ENCODE data around the gene CDX1. TPM values are rescaled to one million over a fixed set of nuclear protein-coding genes. Genes with fewer than 3 reads are reported as not detected.

Gene CDX1
- total RNA-seq, 1 donor from 2014 or later: not detected

- no peaks in the 10 kb centered on the region for H3K79me2 ChIP-seq (ENCODE audit: low read depth)
- H3K4me3 Mint-ChIP-seq: no peak overlapping the region
- H3K9me3 Mint-ChIP-seq: peaks cover 2% of the 10 kb centered on the region
- H3K36me3 Mint-ChIP-seq: no peaks in the 10 kb centered on the region
- no peaks in the 10 kb centered on the region for H3K36me3 ChIP-seq
- no peak overlapping the region for H2AFZ ChIP-seq (replicated peaks)
- peaks cover 11% of the 10 kb centered on the region for H3K4me1 ChIP-seq
- H3K27ac Mint-ChIP-seq: no peak overlapping the region
- peaks cover 19% of the 10 kb centered on the region for H3K27me3 Mint-ChIP-seq (ENCODE audit: insufficient read depth, low read depth)
- H4K20me1 ChIP-seq (ENCODE audit: low read depth): no peaks in the 10 kb centered on the region
- no peaks in the 10 kb centered on the region for H3F3A ChIP-seq (ENCODE audit: low read depth)
- no peak overlapping the region for H3K4me3 ChIP-seq
- no peak overlapping the region for H3K4me2 ChIP-seq
- peaks cover 28% of the 10 kb centered on the region for H3K4me1 Mint-ChIP-seq
- no peak for TF ChIP-seq CTCF (IDR thresholded peaks at IDR 0.05)
- no peaks in the 10 kb centered on the region for H3K9me3 ChIP-seq (ENCODE audit: low read depth)
- H3K27me3 ChIP-seq: peaks cover 32% of the 10 kb centered on the region
- no peak overlapping the region for H3K27ac ChIP-seq
- DNase-seq (ENCODE audit: low spot score): no peak
- no peak overlapping the region for H3K9ac ChIP-seq
Observed at GRCh38 chr5:150183436-150183835, 16.9 kb downstream of the CDX1 start.

- Histone ChIP-seq H3K27ac (no peak overlapping the region), H3K27me3 (peaks cover 38% of the 10 kb centered on the region), H3F3A (ENCODE audit: low read depth) (no peaks in the 10 kb centered on the region), H3K4me2 (no peak overlapping the region), H3K4me3 (no peak overlapping the region), H3K9me3 (ENCODE audit: low read depth) (no peaks in the 10 kb centered on the region), H3K36me3 (no peaks in the 10 kb centered on the region), H3K79me2 (ENCODE audit: low read depth) (no peaks in the 10 kb centered on the region), H2AFZ (replicated peaks) (no peak overlapping the region), H4K20me1 (ENCODE audit: low read depth) (no peaks in the 10 kb centered on the region), H3K4me1 (peaks cover 11% of the 10 kb centered on the region), H3K9ac (no peak overlapping the region)
- H3K27me3 Mint-ChIP-seq (ENCODE audit: insufficient read depth, low read depth): peaks cover 23% of the 10 kb centered on the region
- no peak overlapping the region for H3K27ac Mint-ChIP-seq
- TF ChIP-seq CTCF (IDR thresholded peaks at IDR 0.05): no peak
- no peak for TF ChIP-seq EZH2phosphoT487 (IDR thresholded peaks at IDR 0.05)
- TF ChIP-seq EZH2 (IDR thresholded peaks at IDR 0.05): no peak
- H3K9me3 Mint-ChIP-seq: peaks cover 2% of the 10 kb centered on the region
- no peak for DNase-seq (ENCODE audit: low spot score)
- H3K4me1 Mint-ChIP-seq: peaks cover 28% of the 10 kb centered on the region
- no peaks in the 10 kb centered on the region for H3K36me3 Mint-ChIP-seq
- H3K4me3 Mint-ChIP-seq: no peak overlapping the region
Observed at GRCh38 chr5:150184006-150184405, 17.4 kb downstream of the CDX1 start.

GRCh38 chr5:150184990-150185912 is 18.7 kb downstream of the CDX1 start:
- no peaks in the 10 kb centered on the region for H3K79me2 ChIP-seq (ENCODE audit: low read depth)
- H3K27me3 ChIP-seq: peaks cover 50% of the 10 kb centered on the region
- H3K4me3 ChIP-seq: no peak overlapping the region

More at GRCh38 chr5:150184990-150185912, 18.7 kb downstream of the CDX1 start:
- no peak for DNase-seq (ENCODE audit: low spot score)
- H3K36me3 ChIP-seq: no peaks in the 10 kb centered on the region
- Mint-ChIP-seq H3K4me3 (no peak overlapping the region), H3K4me1 (peaks cover 27% of the 10 kb centered on the region), H3K36me3 (no peaks in the 10 kb centered on the region), H3K27ac (no peak overlapping the region), H3K9me3 (peaks cover 2% of the 10 kb centered on the region), H3K27me3 (ENCODE audit: insufficient read depth, low read depth) (peaks cover 31% of the 10 kb centered on the region)
- no peak overlapping the region for H3K4me2 ChIP-seq
- H2AFZ ChIP-seq (replicated peaks): no peak overlapping the region
- peaks cover 2% of the 10 kb centered on the region for H4K20me1 ChIP-seq (ENCODE audit: low read depth)
- no peak overlapping the region for H3K27ac ChIP-seq
- no peak overlapping the region for H3K9ac ChIP-seq
- H3K9me3 ChIP-seq (ENCODE audit: low read depth): no peaks in the 10 kb centered on the region
- peaks cover 16% of the 10 kb centered on the region for H3K4me1 ChIP-seq
- TF ChIP-seq EZH2 (IDR thresholded peaks at IDR 0.05) (no peak), CTCF (IDR thresholded peaks at IDR 0.05) (no peak), EZH2phosphoT487 (IDR thresholded peaks at IDR 0.05) (no peak)
- no peaks in the 10 kb centered on the region for H3F3A ChIP-seq (ENCODE audit: low read depth)

All from neural progenitor cell (in vitro differentiated cells).